ENCODE measurements around the gene PHYH. TPM values are rescaled to one million over a fixed set of nuclear protein-coding genes. Genes with fewer than 3 reads are reported as not detected.
"Not testable (repeated sequence)": the region's sequence is repeated elsewhere in the genome, so short reads cannot be mapped to it uniquely, and the experiment has no call there.

Gene PHYH
- total RNA-seq, 4 donors from 2014 or later = 4.1 to 14.2 (median 7.5) TPM

DNA sequence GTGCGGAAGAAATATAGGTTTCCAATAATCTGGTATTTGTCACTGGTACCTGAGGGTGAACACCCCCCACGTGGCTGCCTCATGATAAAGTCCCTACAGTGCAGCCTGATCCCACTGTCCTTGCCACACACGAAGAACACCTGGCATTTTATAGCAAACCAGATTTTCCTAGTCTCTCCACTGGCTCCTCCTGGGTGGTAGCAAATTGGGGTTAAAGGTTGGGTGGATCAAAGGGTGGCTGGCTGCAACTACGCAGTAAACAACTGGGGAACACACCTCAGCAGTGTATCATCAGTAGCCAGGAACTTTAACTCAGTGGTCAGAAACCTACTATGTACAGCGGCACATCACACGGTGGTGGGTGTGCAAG is 37.9 kb upstream of the PHYH start:
- 78 to 92% methylated on average over 5 to 6 of the region's 6 CpGs for WGBS, 2 donors
- peaks cover 0 to 56% (median 24%) of the 10 kb centered on the region in 3 donors for H3K36me3 ChIP-seq
- H3K4me1 ChIP-seq = peaks cover 0 to 32% (median 0%) of the 10 kb centered on the region in 3 donors
- no peaks in the 10 kb centered on the region for H3K27me3 ChIP-seq
- no peaks in the 10 kb centered on the region for H3K9me3 ChIP-seq
- no peak overlapping the region for H3K4me3 ChIP-seq
- peak overlapping the region in 1 of 4 donors; percentile 44 for H3K27ac ChIP-seq
- intact Hi-C loops (cut with DNase I) = no loop called here
- TF ChIP-seq, protein P1, sequence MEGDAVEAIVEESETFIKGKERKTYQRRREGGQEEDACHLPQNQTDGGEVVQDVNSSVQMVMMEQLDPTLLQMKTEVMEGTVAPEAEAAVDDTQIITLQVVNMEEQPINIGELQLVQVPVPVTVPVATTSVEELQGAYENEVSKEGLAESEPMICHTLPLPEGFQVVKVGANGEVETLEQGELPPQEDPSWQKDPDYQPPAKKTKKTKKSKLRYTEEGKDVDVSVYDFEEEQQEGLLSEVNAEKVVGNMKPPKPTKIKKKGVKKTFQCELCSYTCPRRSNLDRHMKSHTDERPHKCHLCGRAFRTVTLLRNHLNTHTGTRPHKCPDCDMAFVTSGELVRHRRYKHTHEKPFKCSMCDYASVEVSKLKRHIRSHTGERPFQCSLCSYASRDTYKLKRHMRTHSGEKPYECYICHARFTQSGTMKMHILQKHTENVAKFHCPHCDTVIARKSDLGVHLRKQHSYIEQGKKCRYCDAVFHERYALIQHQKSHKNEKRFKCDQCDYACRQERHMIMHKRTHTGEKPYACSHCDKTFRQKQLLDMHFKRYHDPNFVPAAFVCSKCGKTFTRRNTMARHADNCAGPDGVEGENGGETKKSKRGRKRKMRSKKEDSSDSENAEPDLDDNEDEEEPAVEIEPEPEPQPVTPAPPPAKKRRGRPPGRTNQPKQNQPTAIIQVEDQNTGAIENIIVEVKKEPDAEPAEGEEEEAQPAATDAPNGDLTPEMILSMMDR (IDR thresholded peaks at IDR 0.05) = no peak
- no peak for TF ChIP-seq POLR2A (IDR thresholded peaks at IDR 0.05)
- no peak for DNase-seq

DNA sequence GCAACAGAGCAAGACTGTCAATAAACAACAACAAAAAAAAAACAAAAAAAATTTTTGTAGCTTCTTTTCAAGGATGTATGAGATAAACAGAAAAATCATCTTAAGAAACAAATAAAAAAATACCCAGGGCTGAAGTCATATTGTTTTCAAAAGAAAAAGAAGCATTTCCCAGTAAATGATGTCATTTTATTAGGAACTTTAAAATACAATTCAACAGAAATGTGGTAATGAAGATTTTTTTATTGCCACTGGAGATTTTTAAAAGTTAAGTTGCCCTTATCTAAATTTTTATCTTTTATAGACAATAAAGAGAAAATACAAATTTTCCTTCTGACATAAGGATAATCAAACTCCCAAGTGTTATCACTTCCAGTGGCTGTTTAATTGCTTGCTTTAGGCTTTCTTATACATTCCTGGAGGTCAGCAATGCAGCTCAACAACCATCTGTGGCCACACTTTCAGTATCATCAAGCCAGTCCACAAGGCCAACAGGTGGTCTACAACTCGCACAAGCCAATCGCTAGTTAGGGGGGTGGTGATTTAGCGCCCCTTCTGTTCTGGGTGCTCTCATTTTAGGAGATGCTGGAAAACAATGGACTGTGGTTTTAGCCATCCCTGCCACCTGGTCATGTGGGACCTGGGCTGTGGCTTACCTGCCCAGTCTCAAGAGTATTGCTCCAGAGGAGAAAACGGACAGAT is 37.4 kb upstream of the PHYH start:
- TF ChIP-seq, protein P1 (IDR thresholded peaks at IDR 0.05) = no peak
- TF ChIP-seq POLR2A (IDR thresholded peaks at IDR 0.05) = no peak
- Histone ChIP-seq H3K27ac (no peak overlapping the region), H3K36me3 (peaks cover 1 to 61% (median 24%) of the 10 kb centered on the region in 3 donors), H3K27me3 (no peaks in the 10 kb centered on the region), H3K4me1 (peaks cover 0 to 32% (median 0%) of the 10 kb centered on the region in 3 donors), H3K4me3 (no peak overlapping the region), H3K9me3 (no peaks in the 10 kb centered on the region)
- 83 to 89% methylated on average over 3 to 4 of the region's 4 CpGs for WGBS, 2 donors
- intact Hi-C loops (cut with DNase I) = no loop called here
- DNase-seq = no peak

DNA sequence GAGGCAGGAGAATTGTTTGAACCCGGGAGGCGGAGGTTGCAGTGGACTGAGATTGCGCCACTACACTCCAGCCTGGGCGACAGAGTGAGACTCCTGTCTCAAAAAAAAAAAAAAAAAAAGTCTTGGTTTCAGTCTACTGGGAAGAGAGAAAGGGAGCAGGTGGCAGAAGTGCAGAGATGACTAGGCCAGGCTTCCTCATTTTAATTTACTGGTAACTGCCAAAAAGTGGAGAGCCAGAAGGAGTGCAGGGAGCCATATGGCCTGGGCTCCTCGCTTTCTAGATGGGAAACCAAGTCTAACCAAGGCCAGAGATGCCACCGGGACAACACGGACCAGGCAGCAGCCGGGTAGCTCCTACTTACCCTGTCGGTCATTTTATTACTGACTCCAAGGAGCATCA is 36.0 kb upstream of the PHYH start:
- intact Hi-C loops (cut with DNase I) = no loop called here
- Histone ChIP-seq H3K9me3 (no peaks in the 10 kb centered on the region), H3K4me1 (peaks cover 0 to 28% (median 0%) of the 10 kb centered on the region in 3 donors), H3K27me3 (no peaks in the 10 kb centered on the region), H3K36me3 (peaks cover 4 to 75% (median 24%) of the 10 kb centered on the region in 3 donors), H3K27ac (no peak overlapping the region), H3K4me3 (no peak overlapping the region)
- TF ChIP-seq POLR2A (IDR thresholded peaks at IDR 0.05) = no peak
- DNase-seq = no peak
- WGBS, 2 donors = 87 to 88% methylated on average over 8 to 9 of the region's 9 CpGs

DNA sequence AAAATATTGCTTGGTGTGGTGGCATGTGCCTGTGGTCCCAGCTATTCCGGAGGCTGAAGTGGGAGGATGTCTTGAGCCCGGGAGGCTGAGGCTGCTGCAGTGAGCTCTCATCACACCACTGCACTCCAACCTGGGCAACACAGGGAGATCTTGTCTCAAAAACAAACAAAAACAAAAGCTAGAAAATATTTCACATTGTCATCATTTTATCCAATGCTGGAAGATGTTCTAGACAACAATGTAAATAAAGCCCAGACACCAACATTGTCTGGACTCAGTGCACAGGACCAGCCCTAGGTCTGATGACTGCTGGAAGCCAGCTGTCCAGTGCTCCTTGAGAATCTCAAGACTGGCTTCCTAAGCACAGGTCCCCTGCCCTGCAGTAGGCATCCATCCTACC is 34.7 kb upstream of the PHYH start:
- Histone ChIP-seq H3K4me3 (no peak overlapping the region), H3K27me3 (no peaks in the 10 kb centered on the region), H3K27ac (no peak overlapping the region), H3K9me3 (no peaks in the 10 kb centered on the region), H3K36me3 (peaks cover 4 to 89% (median 24%) of the 10 kb centered on the region in 3 donors), H3K4me1 (peaks cover 0 to 14% (median 0%) of the 10 kb centered on the region in 3 donors)
- intact Hi-C loops (cut with DNase I) = no loop called here
- 96 to 100% methylated on average over 2 of the region's 2 CpGs for WGBS, 2 donors
- DNase-seq = no peak
- no peak for TF ChIP-seq POLR2A (IDR thresholded peaks at IDR 0.05)
- TF ChIP-seq, protein P1 (IDR thresholded peaks at IDR 0.05) = no peak

DNA sequence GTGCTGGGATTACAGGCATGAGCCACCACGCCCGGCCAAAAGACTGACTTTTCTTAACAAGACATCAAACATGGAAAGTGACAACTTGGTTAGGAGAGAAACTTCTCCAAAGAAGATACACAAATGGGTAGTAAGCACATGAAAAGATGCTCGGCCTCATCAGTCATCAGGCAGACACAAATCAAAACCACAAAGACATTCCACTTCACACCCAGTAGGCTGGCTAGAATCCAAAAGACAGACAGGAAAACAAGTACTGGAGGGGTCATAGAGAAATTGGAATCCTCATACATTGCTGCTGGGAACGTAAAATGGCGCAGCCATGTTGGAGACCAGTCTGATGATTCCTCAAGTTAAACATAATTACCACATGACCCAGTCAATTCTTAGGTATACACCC is 31.8 kb upstream of the PHYH start:
- DNase-seq = no peak
- Histone ChIP-seq H3K36me3 (peaks cover 4 to 100% (median 19%) of the 10 kb centered on the region in 3 donors), H3K27me3 (no peaks in the 10 kb centered on the region), H3K27ac (no peak overlapping the region), H3K4me1 (no peaks in the 10 kb centered on the region), H3K9me3 (no peaks in the 10 kb centered on the region), H3K4me3 (no peak overlapping the region)
- intact Hi-C loops (cut with DNase I) = no loop called here
- WGBS, 2 donors = 90 to 91% methylated on average over 3 to 5 of the region's 5 CpGs
- no peak for TF ChIP-seq POLR2A (IDR thresholded peaks at IDR 0.05)
- TF ChIP-seq, protein P1 (IDR thresholded peaks at IDR 0.05) = no peak

DNA sequence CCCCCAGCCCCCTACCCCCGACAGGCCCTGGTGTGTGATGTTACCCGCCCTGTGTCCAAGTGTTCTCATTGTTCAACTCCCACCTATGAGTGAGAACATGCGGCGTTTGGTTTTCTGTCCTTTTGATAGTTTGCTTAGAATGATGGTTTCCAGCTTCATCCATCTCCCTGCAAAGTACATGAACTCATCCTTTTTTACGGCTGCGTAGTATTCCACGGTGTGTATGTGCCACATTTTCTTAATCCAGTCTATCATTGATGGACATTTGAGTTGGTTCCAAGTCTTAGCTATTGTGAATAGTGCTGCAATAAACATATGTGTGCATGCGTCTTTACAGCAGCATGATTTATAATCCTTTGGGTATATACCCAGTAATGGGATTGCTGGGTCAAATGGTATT is 31.1 kb upstream of the PHYH start:
- H3K4me3 ChIP-seq; DNase-seq; H3K27ac ChIP-seq; H3K27me3 ChIP-seq; intact Hi-C loops (cut with DNase I); H3K9me3 ChIP-seq; H3K4me1 ChIP-seq: not testable (repeated sequence)
- 97 to 100% methylated on average over 8 of the region's 8 CpGs for WGBS, 2 donors
- peaks cover 4 to 100% (median 19%) of the 10 kb centered on the region in 3 donors for H3K36me3 ChIP-seq

All from esophagus squamous epithelium (tissue), 5 donors.